HG02884 (cell line): ENCODE measurements around the gene SHB.

ENCODE experiments used
- ATAC-seq: cut with Tn5 transposase; IDR thresholded peaks from one replicate; pipeline ENCODE4 v1.9.1; 2021; ENCODE audit warnings: mild to moderate bottlenecking, moderate library complexity; ENCODE audit not compliant: unreplicated experiment

SHB gene

DNA sequence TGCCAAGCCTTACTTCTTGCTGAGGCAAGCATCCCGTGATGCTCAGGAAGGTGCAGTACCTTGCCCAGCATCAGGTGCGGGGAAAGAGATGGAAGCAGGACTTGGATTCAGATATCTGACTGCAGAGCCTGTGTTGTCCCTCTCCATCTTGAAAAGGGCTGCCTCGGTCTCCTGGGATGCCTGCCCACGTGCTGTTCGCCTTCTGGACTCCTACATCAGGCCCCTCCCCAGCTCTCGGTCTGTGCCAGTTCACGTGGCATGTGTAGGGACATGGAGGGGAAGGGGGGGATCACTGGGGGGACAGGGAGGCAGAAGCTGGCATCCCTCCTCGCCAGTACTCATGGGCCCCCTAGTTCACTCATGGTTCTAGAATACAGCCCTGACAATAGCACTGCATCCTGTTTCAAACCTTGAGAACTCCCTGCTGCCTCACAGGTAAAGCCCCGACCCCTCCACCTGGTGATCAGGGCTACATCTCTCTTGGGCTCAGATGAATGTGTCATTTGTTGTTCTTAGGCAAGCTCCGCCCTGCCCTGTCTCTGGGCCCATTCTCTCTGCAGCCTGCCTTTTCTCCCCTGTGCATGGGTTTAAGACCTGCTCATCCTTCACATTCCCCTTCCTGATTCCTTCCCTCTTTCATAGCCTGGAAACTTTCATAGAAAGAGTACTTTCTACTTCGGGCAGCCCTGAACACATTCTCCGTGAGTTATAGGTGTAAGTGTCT, 126.2 kb downstream of the SHB start:
- ATAC-seq = no peak

DNA sequence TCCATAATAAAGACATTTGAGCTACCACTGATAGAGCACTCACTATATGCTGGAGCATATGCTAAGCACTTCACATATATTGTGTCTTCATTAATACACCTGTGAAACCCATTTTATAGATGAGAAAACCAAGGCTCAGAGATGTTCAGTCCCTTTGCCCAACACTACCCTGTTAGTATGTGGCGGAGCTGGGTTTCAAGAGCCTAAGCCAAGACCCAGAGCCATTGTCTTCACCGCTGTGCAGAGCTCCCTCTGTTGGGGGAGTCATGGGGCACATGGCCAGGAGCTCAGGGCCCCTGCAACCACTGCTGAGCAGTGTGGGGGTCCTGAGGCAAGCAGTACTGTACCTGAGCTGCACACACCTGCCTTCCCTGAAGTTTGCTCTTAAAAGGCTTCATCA, 127.8 kb downstream of the SHB start:
- no peak for ATAC-seq

DNA sequence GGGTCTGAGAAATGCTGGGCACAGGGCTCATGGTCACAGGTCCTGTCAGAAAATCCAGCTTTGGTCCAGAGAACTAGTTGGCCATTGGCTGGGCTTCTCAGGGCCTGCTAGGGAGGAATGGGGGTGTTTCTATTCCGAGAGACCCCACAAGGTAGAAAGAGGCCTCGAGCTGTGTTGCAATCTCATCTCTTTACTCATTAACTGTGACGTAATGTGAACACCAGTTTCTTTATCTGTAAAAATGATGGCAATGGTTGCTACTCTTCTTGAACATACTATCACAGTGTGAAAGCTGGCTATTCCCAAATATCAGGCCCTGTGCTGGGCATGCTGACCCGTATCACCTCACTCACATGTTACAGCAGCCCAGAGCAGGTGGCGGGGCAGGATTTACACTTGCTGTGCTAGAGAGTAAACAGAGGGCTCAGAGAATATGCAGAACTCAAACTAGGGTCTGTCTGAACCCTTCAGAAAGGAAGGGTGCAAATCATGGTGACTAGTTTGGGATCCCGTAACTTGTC, 129.4 kb downstream of the SHB start:
- no peak for ATAC-seq

DNA sequence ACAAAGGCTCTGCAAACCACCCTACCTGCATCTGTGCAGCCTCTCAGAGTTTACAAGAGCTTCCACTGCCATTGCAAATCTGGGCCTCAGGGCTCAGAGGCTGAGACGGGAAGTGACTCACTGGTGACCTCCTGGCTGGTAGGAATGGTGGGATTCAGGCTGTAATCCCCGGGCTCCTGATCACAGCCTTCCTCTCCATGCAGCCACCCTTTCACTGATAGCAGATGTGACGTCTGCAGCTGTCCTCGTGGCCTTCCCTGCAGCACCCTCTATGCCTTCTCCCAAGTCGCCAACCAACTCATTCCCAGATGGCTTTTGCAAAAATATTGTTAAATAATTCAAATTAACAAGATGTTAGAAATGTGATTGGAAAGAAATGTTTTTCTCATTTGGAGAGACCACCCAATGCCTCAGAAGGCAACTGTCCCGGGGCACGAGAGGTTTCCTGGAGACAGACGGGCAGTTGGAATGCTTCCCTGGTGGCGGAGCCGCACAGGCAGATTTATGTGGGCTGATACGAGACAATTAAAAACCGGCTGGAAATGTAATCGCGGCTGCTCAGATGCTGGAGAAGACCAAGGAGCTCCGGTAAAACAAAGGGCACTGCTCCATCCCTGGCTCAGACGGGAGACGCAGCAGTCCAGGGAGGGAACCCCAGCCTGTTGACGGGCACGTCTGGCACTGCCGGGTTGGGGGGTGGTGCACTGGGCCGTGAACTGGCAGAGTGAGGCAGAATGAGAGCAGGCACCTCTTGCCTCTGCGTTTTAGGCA, 130.7 kb downstream of the SHB start:
- no peak for ATAC-seq

DNA sequence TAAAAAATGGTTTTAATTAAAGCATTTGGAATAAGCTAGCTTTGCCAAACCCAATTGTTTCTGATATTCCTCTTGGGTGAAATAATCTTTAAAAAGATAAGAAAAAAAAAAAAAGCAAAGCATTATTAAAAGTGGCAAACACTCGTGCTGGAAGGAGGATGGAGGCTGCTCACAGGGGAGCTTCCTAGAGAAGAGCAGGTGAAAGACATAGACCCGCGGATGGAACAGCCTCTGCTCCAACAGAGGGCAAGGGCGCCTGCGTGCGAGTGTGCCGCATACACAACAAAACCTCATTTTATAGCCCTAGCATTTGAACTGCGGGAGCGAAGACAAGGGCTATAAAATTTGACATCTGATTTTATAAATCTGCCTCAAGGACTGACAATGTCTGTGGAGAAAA, 131.7 kb downstream of the SHB start:
- ATAC-seq = no peak

DNA sequence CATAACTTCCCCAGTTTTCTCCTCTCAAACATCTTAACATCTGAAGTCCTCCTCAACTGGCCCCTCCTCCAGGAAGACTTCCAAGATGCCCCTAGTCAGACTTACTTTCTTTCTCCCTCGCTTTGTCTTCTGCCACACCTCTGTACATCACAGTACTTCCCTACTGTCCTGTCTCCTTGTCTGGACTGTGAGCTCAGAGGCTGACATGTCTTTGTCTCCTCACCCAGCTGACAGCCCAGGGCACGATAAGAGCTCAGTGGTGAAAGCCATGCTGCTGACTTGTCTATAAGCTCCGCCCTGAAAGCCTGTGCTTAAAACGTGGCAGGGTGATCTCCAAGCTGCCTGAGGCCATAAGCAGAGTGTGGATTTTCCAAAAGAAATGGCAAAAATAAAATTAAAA, 132.1 kb downstream of the SHB start:
- no peak for ATAC-seq

DNA sequence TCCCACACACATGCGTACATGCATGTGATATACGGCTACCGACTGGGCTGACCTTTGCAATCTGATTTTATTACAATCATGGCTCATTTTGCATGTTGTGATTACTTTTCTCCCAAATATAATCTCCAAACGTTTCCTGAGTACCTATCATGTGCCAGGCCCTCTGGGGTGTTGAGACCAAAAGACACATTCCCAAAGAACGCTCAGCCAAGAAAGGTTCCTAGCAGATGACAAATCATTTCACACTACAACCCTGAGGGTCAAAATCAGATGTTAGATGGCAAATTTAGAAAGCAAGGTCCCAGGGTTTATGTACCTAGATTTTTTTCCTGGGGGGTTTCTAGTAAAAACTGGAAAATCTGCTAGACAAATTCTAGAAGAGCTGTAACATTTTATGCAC, 132.7 kb downstream of the SHB start:
- ATAC-seq = no peak

DNA sequence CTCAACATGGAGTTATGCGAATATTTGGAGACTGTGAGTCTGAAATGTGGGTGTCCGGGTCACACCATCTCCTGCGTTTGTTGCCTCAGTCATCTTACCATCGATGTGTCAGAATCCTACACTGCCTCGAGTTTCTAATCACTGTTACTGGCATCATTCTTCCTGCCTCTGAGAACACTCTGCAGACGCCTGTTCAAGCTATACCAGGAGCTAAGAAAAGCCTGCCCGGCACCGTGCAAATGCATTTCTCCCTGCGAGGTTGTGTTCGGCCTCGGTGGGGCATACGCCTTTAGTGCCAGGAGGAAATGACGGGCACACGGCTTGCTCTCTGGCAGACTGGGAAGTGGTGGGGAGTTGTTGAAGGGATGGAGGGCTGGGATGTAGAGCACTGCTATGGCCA, 133.9 kb downstream of the SHB start:
- no peak for ATAC-seq

DNA sequence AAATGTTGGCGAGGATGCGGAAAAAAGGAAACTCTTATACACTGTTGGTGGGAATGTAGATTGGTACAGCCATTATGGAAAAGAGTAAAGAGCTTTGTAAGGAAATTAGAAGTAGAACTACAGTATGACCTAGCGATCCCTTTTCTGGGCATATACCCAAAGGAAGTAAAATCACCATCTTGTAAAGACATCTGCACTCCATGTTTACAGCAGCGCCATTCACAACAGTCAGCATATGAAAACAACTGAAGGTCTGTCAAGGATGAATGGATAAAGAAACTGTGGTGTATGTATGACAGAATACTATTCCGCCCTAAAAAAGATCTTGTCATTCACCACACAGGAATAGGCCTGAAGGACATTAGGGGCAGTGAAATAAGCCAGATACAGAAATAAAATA, 137.4 kb downstream of the SHB start:
- no peak for ATAC-seq

DNA sequence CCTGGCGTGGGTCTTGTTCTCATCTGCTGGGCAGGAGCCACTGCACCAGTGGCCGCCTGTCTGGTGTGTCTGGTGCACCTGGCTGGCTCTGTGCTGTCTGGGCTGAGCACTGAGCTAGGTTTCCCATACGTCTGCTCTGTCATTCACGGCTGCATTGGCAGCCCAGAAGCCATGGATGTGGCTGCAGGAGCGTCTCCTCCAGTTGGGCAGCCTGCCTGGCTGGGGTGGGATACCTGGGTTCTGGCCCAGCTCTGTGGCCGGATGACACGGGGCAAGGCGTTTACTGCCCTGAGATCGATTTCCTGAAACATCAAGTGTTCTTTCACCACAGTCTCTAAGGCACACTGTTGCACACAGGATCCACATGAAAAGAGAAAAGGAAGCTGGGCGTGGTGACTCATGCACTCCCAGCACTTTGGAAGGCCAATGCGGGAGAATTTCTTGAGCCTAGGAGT, 139.6 kb downstream of the SHB start:
- no peak for ATAC-seq

DNA sequence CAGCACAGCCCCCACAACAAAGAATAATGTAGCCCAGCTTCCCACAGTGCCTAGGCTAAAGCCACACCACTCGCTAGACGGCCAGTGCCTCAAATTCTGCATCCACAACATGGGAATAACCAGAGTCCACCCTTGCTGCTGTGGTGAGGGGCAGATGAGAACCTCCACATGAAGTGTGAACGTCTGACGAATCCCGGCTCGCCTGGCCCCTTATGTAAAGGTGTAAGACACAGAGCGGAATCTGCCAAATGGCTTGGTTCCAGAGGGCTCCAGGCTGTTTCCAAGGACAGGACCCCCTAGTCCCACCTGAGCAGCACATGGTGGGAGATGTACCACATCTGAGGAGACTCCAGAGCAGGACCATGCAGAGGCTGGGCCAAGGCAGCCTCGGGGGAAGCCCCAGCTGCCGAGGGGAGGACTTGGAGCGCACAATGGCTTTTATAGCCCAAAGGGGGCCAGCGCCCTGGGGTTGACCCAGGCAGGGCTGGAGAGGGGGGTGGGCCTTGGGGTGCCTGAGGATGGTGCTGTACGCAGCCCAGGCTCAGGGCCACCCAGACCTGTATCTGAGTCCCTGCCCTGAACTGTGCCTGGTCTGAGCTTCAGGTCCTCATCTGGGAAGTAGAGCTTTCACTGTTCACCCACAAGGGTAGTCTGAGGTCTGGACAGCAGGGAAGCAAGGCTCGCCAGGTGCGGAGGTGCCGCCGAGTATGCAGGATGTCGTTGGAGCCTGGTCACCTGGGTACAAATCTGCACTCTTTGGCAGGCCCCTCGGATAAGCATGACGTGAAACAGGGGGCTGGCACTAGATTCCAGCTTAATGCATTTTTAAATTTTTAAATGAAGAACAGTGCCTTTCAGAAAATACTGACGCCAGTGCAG, 140.2 kb downstream of the SHB start:
- ATAC-seq = no peak

DNA sequence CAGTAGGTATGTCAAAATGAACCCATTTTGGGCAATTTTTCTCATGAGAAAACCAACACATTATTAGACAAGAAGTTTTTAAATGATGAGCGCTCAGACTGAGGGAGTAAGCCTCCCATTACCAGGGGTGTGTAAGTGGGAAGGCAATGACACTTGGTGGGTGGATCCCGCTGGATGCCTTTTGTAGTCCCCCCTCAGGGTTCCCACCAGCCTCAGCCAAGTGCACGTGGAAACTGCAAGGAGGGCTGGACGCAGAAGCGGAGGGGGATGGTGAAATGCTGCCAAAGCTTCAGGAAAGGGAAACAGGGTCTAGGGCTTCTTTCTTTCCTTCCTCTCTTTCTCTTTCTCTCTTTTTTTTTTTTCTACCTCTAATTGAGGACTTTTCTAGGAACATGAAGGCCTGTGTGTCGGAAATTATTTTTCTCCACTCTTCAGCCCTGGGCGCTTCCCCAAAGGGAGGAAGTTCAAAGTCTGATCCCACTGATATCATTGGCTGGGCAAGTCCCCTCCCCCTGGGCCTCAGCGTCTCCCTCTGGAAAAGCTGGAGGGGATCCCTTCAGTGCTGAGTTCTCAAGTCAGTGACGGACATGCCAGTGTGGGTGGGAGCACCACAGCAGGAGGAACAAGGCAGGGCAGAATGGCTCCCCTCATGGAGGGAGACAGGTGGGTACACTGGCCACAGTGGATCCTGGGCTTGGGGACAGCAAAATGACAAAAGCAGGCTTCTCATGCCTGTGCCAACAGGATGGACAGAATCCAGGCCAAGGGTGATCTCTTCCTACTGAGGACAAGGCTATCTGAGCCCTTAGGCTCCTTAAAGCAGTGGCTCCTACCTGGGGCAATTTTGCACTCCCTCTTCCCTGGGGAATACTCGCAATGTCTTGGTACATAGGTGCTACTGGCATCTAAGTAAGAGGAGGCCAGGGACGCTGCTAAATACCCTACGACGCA, 141.2 kb downstream of the SHB start:
- ATAC-seq = no peak

DNA sequence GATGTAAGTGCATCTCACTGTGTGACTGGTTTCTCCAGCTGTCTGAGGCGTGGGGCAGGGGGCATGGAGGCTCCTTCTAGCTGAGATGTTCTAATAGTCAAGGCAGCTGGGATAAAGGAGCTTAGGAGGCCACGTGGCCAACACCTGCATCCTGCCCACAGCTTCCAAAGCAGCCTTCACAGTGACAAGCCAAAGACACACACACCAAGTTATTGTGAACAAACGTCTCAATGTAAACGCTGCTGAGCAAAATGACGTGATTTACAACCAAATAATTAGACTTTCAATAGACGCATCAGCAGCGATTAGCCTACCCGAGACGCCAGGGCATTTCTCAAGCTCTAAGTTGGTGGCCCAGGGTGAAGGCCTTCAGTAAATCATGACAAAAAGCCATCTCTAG, 141.9 kb downstream of the SHB start:
- ATAC-seq = no peak

DNA sequence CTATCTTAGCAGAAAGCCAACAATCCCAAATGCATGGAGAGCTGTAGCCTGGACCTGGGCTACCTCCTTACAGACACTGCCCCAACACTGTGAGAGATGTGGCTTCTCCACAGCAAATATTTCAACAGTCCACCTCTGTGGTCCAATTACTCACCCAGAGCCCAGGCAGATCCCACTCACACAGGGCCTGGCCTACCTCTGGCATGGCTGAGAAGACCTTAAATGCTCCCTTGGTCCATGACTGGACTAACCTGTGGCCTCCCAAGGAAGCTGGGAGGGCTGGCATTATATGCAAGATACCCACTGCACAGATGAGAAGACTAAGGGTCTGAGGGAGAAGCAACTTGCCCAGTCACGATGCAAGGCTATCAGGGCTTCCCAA, 142.3 kb downstream of the SHB start:
- no peak for ATAC-seq

DNA sequence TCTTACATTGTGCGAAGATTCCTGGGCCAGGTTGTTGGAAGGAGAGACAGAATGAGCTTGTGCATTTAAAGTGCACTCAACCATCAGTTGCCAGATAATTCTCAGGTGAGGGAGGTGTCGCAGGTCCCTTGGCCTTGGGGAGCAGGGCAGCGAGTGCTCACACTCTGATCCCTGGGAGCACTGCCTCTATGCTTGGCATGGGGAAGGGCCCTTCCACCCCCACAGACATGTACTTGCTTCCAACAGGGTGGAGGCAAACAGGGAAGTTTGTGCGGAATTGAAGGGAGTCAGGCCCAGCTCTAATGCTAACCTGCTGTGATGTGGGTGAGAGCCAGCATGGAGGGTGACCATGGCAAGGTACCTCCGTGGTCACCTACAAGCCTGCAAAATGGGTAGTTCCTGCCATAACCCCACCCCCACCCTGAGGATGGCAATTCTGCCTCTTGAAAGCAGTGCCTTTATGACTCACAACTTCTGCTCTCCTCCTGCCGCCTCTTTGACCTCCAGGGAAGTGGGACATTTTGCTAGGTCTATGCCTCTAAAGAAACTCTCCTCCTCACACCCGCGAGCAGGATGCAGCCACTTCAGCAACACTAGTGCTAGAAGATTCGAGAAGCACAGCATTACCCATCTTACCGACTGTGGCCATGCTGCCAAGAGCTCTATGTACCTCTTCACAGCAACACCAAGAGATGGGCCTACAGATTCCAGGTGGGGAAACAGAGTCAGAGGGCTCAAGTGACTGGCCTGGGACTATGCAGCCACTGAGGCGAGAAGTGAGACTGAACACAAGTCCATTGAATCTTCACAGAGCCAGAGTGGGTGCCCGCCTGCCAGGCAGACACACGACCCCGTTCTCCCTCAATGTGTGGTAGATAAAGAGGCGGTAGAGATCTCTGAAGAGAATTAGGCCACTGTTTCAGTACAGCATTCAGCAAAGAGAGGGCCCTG, 143.0 kb downstream of the SHB start:
- no peak for ATAC-seq

DNA sequence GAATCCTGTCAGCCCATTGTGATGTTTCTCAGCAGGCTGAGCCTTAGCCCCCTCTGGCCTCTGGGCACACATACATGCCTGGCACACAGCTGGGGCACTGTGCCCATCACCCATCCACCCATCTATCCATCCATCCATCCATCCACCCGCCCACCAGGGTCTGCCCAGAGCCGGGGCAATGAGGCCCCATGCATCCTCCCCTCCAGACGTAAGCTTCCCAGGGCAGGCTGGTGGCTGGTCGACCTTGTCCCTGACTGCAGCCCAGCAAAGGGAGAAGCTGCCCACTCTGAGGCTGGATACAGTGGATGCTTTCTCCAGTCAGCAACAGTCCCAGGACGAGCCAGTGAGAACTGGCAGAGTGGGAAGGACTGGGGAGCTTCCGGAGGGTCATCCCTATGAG, 144.0 kb downstream of the SHB start:
- ATAC-seq = no peak

DNA sequence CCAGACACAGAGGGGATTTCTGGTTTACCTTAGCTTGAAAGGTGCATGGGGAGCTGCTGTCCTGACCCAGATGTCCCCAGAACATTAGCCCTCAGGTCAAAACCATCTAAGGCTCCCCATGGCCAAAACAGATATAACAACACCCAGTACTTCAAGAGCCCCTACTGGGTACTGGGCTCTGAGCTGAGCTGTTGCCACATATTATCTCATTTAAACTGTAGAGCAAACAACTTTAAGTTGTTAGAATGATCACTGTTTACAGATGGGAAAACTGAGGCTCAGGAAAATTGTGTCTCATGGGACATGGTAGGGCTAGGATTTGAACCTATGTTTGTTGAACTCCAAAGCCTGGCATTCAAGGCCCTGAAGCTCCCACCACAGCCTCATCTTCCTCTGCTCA, 144.5 kb downstream of the SHB start:
- no peak for ATAC-seq

DNA sequence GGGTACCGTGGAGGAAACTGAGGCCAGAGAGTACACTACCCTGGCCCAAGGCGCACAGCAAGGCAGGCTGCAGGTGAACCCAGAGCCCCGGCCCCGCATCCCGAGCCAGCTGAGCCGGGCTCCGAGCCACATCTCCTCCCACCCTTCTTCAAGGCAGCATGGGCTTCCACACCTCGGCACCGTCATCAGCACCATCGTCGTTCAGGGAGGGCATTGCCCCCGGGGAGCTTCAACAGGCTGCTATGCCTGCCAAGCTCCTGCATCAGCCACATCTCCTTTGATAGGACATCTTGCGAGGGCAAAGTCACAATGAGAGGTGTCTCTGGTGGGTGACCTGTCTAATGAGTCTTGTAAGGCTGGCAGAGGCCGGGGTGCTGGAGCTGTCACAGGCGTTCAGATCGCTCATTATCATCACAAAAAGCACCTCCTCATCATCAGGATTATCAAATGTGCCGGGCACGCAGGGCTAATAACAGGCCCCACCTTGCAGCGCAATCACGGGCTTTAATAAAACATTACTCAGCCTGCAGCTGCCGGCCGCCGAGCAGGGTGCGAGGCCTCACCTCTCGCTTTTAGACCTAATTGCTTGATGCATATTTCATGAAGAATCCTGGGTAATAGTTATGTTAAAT, 145.1 kb downstream of the SHB start:
- no peak for ATAC-seq
